HG03064 (cell line): Measurements from ENCODE around the gene SULT1A1.
"Not testable (repeated sequence)": the region's sequence is repeated elsewhere in the genome, so short reads cannot be mapped to it uniquely, and the experiment has no call there.

Experiments used
- ATAC-seq: cut with Tn5 transposase; IDR thresholded peaks from one replicate; pipeline ENCODE4 v1.9.1; 2021; ENCODE audit warnings: low read depth; ENCODE audit not compliant: unreplicated experiment

SULT1A1 gene

DNA sequence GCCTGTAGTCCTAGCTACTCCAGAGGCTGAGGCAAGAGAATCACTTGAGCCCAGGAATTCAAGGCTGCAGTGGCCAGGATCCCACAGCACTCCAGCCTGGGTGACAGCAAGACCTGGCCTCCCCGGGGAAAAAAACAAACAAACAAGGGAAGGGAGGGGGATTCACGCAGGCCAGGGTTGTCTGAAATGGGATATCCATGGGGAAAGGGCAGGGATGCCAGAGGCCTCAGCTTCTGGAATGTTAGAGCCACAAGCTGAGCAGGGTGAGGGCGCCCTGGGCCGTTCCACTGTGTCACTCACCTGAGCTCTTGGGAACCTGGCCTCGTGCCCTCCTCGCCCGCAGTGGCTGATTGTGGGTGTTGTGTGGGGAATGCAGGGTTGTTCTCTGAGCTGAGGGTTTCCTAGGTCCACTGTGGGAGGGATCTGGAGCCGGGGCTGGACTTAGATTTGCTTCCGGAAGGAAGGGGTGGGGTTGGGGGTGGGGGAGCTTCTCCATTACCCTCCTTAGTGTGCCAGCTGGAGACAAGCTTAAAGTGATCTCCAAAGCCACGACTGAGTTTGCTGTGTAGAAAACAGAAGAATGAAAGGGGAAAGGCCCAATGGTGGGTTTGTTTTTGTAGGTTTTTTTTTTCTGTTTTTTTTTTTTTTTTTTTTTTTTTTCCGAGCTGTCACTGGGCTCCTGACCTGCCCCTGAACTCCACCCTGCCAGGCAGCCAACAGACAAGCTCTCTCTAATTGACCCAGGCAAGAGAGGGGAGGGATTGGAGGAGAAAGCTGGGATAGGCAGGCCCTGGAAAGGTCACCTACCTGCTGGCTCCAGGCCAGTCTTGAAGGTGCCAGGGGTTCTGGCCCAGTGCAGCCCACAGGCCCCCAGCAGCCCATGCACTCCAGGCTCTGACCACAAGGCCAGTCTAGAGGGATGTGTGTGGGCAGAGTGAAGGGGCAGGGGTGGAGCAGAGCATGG lies at the start of gene SULT1A1:
SULT1A1 (minus strand) TSS at position 414 of the 964 bp plus-strand sequence. CDS start 1,189 bp downstream, outside the sequence.
- ATAC-seq = no peak

GRCh38 chr16:28639959-28640358 lies 30.1 kb upstream of the SULT1A1 start:
- ATAC-seq = not testable (repeated sequence)

DNA sequence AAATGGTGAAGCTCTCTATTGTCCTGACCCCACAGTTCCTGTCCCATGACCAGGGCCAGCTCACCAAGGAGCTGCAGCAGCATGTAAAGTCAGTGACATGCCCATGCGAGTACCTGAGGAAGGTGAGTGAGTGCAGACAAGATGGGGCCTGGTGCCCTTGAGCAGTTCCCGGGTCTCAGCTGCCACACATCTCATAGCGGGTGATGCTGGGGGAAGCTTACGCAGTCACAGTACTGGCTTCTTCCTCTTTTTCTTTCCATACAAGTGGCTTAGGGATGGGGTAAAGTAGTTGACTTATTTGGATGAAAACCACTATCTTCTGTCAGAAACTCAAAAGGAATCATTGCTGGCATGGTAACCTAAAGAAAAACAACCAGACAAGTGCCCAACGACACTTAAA lies 28.5 kb upstream of the SULT1A1 start:
- not testable (repeated sequence) for ATAC-seq

- not testable (repeated sequence) for ATAC-seq
These were observed 27.9 kb upstream of the SULT1A1 start, which contains the start of gene NPIPB8 for GRCh38 chr16:28637765-28638164. NPIPB8 (plus strand) TSS chr16:28638065; CDS start chr16:28638361, 296 bp downstream.

DNA sequence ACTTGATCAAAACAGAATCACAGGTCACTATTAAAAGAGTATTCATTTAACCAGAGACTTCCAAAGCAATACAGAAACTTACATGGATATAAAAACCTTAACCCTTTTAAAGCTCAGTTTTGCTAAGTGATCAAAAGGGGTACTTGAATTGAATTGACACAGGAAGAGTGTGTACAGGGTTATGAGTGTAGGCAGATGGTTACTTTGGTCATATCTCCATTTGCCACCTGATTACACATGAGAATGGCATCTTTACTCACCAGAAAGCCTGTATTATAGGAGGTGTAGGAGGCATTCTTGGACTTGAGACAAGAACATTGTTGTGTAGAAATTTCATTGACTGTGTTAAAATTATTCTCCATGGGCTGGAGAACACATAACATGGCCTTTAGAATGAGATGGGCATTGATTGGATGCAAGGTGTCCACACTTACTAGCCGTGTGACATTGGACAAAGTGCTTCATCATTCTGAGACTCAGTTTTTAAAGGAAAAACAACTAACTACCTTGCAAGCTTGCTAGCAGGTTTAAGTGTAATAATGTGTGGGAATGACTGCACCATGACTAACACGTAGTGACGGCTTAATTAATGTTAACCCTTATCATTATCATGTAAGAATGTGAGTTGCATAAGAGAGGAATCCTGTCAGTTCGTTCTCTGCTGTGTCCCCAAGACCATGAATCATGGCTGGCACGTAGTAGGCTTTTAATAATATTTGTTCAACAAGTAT lies 26.4 kb upstream of the SULT1A1 start:
- ATAC-seq = not testable (repeated sequence)

GRCh38 chr16:28630905-28631304 lies 21.1 kb upstream of the SULT1A1 start:
- not testable (repeated sequence) for ATAC-seq

DNA sequence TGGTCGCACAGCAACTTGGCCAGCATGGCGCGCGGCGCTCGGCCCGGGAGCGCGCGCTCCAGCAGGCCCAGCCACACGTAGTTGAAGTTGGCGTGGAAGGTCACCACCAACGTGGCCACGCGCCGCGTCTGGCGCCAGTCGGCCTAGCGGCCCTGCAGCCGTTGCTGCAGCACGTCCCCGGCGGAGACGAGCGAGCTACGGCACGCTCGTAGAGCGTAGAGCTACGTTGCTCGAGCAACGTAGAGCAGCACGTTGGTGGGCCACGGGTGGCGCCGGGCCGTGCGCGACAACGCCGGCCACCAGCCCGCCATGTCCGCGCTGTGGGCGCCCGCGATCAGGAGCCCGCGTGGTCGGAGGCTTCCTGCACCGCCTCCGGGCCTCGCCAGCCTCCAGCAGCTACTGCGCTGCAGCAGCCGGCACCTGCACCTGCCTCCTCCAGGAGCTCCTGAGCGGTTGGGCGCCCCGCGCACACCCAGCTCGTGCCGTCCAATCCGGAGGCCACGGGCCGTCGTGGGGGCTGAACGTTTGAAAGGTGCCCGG lies 13.4 kb upstream of the SULT1A1 start:
- no peak for ATAC-seq

- ATAC-seq = not testable (repeated sequence)
These were observed 12.8 kb upstream of the SULT1A1 start for GRCh38 chr16:28622532-28623171.

DNA sequence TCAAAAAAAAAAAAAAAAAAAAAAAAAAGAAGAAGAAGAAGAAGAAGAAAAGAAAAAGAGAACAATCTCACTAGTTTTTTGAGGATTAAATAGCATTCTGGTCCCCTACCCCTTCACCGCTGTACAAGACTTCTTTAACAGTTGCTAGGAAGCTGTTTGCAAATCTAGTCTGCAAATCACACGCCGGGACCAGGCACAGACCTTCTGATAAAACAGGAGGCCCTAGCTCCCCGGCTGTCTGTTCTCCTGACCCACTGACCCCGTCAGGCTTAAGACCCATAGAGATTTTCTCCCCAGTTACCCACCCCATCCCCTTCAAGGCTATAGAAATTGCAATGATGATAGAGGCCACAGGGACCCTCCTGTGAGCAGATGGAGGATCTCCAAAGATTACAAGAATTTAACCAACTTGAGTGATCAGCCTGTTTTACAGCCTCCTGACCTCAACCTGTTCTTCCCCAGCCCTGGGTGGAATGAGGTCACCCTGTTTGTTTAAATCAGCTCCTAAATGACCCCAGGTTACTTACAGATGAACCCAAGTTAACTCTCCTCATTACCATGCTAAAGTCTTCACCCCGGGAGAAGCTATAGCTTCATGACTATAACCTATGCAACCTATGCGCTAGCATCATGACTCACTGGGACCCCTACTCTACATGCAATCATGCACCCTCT lies 11.8 kb upstream of the SULT1A1 start:
- no peak for ATAC-seq

GRCh38 chr16:28620316-28620715 lies 10.5 kb upstream of the SULT1A1 start:
- ATAC-seq = not testable (repeated sequence)

DNA sequence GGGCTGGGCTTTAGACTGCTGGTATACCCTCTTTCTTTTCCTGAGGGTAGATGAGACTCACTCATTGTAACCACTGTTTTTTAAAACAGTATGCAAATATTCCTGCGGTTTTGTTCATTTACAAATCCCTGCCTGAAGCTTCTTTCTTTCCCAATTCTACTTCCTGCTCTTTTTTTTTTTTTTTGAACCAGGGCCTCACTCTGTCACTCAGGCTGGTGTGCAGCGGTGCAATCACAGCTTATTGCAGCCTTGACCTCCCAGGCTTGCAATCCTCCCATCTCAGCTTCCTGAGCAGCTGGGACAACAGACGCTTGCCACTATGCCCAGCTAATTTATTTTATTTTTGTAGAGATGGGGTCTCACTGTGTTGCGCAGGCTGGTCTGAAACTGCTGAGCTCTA lies 8.0 kb upstream of the SULT1A1 start:
- no peak for ATAC-seq

DNA sequence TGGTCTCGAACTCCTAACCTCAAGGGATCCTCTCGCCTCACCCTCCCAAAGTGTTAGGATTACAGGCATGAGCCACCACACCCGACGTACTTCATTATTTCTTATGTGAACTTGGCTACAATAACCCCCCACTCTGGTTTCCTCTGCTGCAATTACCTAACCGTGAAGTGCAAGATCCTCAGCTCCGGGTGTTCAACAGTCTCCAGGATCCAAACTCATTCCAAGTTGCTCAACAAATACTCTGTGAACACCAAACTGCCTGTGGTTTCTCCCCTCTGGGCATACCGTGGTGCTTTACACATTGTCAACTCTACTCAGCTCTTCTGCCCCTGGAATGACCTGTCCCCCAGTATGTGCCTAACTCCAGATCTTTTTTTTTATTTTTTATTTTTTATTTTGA lies 6.8 kb upstream of the SULT1A1 start:
- ATAC-seq = no peak

DNA sequence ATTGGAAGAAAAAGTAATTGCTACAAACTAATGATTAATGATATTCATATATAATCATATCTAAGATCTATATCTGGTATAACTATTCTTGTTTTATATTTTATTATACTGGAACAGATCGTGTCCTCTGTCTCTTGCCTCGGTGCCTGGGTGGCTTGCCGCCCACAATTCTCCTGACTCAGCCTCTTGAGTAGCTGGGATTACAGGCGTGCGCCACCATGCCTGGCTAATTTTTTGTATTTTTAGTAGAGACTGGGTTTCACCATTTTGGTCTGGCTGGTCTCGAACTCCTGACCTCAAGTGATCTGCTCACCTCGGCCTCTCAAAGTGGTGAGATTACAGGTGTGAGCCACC lies 6.4 kb upstream of the SULT1A1 start:
- not testable (repeated sequence) for ATAC-seq

DNA sequence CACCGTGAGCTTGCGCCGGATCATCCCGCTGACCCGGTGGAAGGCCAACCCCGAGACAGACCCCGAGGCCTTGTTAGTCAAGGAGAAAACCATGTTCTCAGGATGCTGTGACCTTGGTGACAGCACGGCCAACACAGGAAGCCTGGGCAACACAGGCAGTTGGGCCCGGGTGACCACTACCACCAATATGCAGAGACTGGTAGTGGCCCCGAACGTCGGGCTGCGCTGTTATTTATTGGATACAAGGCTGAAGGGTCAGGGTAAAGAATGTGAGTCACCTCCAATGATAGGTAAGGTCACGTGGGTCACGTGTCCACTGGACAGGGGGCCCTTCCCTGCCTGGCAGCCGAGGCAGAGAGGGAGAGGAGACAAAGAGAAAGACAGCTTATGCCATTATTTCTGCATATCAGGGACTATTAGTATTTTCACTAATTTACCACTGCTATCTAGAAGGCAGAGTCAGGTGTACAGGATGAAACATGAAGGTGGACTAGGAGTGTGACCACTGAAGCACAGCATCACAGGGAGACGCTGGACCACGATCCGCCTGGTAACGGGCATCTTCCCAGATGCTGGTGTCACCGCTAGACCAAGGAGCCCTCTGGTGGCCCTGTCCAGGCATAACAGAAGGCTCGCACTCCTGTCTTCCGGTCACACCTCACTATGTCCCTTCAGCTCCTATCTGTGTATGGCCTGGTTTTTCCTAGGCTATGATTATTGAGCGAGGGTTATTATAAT lies 5.8 kb upstream of the SULT1A1 start:
- ATAC-seq = not testable (repeated sequence)

- ATAC-seq = not testable (repeated sequence)
These were observed 4.7 kb upstream of the SULT1A1 start for GRCh38 chr16:28614561-28614960.

DNA sequence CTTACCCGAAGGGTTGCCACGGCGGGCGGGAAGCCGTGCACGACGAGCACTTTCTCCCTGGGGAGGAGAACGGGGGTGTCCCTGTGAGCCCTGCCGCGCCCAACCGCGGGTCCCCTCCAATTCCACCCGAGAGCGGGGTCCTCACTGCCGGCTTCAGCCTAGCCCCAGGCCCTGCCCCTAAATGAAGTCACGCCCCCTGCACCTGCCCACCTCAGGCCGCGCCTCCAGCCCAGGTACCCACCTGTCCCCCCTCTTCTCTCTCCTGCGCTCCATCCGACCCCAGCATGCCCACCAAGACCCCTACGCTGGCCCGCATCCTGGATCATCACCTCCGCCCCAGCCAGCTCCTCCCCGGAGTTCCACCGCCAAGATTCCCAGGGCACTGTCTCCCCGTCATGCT lies 4.1 kb upstream of the SULT1A1 start:
- ATAC-seq = not testable (repeated sequence)

GRCh38 chr16:28612359-28613280 lies 2.8 kb upstream of the SULT1A1 start:
- ATAC-seq = not testable (repeated sequence)

GRCh38 chr16:28610595-28611191 lies 849 bp upstream of the SULT1A1 start:
- no peak for ATAC-seq
